ENCODE results near the gene ALB.
"Not testable (repeated sequence)": the region's sequence is repeated elsewhere in the genome, so short reads cannot be mapped to it uniquely, and the experiment has no call there.

The ALB gene

DNA sequence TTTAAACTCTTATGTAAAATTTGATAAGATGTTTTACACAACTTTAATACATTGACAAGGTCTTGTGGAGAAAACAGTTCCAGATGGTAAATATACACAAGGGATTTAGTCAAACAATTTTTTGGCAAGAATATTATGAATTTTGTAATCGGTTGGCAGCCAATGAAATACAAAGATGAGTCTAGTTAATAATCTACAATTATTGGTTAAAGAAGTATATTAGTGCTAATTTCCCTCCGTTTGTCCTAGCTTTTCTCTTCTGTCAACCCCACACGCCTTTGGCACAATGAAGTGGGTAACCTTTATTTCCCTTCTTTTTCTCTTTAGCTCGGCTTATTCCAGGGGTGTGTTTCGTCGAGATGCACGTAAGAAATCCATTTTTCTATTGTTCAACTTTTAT lies at the start of gene ALB:
Gene ALB, plus strand, starts transcription at position 246 of the 400 bp plus-strand sequence. Its CDS starts 41 bp downstream, at position 287.
- no peak for TF ChIP-seq CTCF (IDR thresholded peaks at IDR 0.05; ENCODE audit: low read depth, low read length)

DNA sequence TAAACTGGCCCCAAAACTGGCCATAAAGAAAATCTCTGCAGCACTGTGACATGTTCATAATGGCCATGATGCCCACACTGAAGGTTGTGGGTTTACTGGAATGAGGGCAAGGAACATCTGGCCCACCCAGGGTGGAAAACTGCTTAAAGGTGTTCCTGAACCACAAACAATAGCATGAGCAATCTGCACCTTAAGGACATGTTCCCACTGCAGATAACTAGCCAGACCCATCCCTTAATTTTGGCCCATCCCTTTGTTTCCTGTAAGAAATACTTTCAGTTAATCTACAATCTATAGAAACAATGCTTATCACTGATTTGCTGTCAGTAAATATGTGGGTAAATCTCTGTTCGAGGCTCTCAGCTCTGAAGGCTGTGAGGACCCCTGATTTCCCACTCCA lies 46.9 kb upstream of the ALB start:
- DNase-seq (ENCODE audit: extremely low read depth, low read depth): not testable (repeated sequence)

More for the DNA sequence above, at the start of gene ALB:
- no peak for DNase-seq (ENCODE audit: extremely low read depth, low read depth)

GRCh38 chr4:73369506-73370199 lies 34.4 kb upstream of the ALB start:
- not testable (repeated sequence) for DNase-seq (ENCODE audit: extremely low read depth, low read depth)

DNA sequence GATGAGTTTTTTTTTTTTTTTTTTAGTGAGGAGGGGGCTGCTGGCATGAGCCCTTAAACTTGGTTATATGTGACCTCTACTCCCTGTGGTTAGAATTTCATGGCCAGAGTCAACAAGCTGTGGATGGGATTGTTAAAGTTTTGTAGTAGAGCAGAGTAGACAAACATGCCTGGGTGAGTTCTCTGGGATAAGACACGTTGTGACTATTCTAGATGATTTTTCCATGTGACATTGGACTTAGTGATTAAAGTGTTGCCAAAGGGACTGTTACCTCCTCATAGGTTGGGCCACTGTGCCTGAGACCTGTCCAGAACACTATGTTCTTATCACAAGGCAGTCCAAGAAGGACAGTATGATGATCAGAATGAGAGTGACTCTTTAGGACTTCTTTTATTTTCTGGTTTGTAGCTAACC lies 28.8 kb upstream of the ALB start:
- no peak for TF ChIP-seq CTCF (IDR thresholded peaks at IDR 0.05; ENCODE audit: low read depth, low read length)
- DNase-seq (ENCODE audit: extremely low read depth, low read depth): no peak

- no peak for TF ChIP-seq CTCF (IDR thresholded peaks at IDR 0.05; ENCODE audit: low read depth, low read length)
- no peak for DNase-seq (ENCODE audit: extremely low read depth, low read depth)
Observed at GRCh38 chr4:73376251-73376650, 27.8 kb upstream of the ALB start.

GRCh38 chr4:73376976-73377375 lies 27.1 kb upstream of the ALB start:
- no peak for DNase-seq (ENCODE audit: extremely low read depth, low read depth)
- no peak for TF ChIP-seq CTCF (IDR thresholded peaks at IDR 0.05; ENCODE audit: low read depth, low read length)

GRCh38 chr4:73378887-73379286 lies 25.2 kb upstream of the ALB start:
- no peak for DNase-seq (ENCODE audit: extremely low read depth, low read depth)
- no peak for TF ChIP-seq CTCF (IDR thresholded peaks at IDR 0.05; ENCODE audit: low read depth, low read length)

GRCh38 chr4:73379946-73380345 lies 24.1 kb upstream of the ALB start:
- no peak for TF ChIP-seq CTCF (IDR thresholded peaks at IDR 0.05; ENCODE audit: low read depth, low read length)
- no peak for DNase-seq (ENCODE audit: extremely low read depth, low read depth)

Data from AG09319 (cell line).